GM08714 (cell line): ENCODE measurements around the gene BRD4.
A peak's percentile ranks its signal among the peaks of the same experiment; 100 is the strongest.

Experiments used
- H3K4me3 ChIP-seq: fragments of 200-500 bp; sonication (Bioruptor generic); 2 replicates; pipeline ENCODE4 v1.5.1; 2014; ENCODE audit warnings: mild to moderate bottlenecking, low read length, inconsistent platforms
- ZNF274 ChIP-seq: IDR thresholded peaks from 2 replicates; pipeline ENCODE4 v1.6.1; 2012; ENCODE audit warnings: mild to moderate bottlenecking, low read depth, low read length

BRD4 gene

DNA sequence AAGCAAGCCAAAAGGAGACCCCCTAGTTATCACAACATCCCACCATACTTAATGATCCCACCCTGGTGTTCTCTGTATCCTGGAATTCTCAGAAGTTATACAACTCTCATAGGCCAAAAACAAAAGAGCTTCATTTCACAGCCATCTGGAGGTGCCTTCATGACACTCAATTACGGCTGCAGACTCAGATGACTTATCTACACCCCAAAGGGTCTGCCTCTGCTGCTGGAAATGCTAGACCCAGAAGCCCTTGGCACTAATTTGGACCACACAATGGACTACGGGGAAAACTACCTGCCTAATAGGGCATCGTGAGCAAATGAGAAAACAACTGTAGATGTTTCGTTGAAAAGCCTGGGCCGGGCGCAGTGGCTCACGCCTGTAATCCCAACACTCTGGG lies 40.2 kb downstream of the BRD4 start:
- no peak overlapping the region for H3K4me3 ChIP-seq
- no peak for TF ChIP-seq ZNF274

DNA sequence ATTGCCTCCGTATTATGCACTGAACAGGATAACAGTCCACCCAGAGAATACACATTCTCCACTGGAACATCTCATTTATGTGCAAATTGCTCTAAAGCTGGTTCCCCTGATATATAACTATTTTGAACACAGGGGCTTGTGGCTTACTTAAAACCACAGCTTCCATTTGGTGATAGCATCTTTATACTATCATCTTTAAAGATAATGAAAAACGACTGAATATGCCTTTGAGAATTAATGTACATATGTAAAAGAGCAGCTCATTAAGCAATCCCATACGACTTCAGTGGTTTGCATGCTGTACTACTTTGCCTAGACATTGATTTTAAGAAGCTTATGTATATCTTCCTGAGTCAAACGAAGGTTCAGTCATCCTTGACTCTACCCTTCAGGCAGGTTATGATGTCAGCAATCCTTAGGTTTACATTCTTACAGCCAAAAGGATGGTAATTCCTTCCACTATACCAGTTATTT lies 40.8 kb downstream of the BRD4 start:
- no peak for TF ChIP-seq ZNF274
- no peak overlapping the region for H3K4me3 ChIP-seq

DNA sequence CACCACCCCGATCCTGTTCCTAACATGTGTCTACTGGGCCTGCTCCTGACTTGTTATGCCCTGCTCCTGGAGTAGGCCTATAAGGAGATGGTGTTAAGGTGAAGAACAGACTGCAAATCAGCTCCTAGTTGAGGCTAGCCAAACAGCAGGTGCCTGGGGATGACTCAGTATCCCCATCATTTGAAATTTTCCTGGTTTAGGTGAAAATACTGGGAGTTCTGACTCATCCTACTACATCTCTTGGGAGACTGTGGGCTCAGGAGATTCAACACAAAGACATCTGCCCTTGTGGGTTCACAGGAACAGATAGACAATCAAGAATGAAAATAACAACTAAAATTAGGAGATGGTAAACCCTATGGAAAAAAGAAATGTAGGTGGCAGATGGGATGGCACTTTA lies 41.2 kb downstream of the BRD4 start:
- no peak overlapping the region for H3K4me3 ChIP-seq
- no peak for TF ChIP-seq ZNF274

DNA sequence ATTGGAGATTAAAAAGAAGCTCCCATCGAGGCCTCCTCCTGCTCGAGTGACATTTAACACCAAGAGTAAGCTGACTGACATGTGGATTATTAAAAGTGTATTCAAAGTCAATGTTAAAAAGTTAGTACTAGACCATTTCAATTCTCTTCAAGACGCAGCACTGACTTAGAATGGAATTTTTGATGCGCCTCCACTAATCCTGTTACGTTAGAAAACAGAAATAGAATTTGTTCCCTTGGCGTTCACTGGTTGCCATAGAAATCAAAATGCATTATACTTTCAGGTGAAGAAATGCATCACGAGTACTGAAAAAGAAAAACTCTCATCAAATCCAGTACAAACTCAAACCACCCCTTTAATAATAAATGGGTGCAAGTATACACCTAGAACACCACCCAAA lies 42.2 kb downstream of the BRD4 start:
- no peak for TF ChIP-seq ZNF274
- no peak overlapping the region for H3K4me3 ChIP-seq

DNA sequence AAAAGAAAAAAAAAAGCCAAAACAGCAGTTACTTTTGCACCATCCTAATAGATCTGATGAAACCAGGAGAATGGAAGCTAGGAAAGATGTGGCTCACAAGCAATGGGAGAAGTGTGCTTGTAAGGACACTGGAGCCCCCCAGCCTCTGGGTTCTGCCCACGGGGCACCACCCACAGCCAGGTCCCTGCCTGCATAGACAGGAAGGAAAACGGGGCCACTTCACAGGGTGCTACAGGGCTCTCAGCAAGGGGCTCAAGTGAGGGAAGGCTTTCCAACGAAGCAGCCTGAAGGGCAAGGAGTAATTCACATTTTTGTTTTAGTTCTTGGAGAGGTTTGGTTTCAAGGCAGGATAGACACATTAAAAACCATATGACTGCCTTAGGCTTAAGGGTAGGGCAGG lies 42.7 kb downstream of the BRD4 start:
- no peak overlapping the region for H3K4me3 ChIP-seq
- TF ChIP-seq ZNF274: no peak

DNA sequence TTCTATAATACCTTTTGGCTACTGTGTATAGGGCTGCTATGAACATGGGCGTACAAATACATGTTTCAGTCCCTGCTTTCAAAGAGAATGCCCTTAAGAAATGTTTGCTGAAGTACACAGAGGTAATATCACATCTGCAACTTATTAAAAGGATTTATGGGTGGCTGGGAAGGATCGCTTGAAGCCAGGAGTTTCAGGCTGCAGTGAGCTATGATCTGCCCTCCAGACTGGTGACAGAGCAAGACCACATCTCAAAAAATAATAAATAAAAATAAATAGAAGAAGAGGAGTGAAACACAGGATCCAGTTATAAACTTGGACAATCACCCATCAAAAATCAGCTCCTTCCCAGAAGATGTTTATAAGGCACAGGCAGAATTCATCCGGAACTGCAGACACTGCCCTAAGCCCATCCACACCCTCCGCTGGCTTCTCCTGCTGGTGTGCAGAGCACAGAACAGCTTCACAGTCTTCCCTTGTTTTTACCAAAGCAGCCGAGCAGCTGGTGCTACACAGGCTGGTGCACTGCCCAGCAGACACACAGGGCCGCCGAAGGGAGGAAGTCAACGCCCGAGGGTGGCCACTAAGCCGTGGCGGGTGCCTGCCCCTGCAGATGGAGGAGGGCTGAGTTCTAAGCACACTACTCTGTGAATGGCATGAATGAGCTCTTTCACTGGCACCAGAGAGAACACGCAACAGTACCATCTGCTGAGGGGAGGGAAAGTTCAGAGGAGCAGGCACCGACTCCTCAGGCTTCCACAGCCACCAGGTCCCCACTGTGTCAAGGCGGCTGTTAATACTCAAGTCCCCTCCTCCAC lies 44.0 kb downstream of the BRD4 start:
- no peak overlapping the region; the same call in 1 of the 2 replicates for H3K4me3 ChIP-seq

DNA sequence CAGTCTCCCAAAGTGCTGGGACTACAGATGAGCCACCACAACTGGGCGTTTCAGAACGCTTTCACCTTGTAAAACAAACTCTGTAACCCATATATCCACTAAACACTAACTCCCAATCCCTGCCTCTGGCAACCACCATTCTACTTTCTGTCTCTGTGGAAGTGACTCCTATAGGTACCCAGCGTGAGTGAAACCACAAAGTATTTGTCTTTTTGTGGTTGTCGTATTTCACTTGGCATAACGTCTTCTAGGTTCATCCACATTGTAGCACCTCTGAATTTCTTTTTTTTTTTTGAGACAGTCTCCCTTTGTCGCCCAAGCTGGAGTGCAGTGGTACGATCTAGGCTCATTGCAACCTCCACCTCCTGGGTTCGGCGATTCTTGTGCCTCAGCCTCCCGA lies 44.8 kb downstream of the BRD4 start:
- H3K4me3 ChIP-seq: peak overlapping the region; percentile 12; the same call in 1 of the 2 replicates
- no peak for TF ChIP-seq ZNF274

More for the DNA sequence above, 44.0 kb downstream of the BRD4 start:
- TF ChIP-seq ZNF274: no peak

DNA sequence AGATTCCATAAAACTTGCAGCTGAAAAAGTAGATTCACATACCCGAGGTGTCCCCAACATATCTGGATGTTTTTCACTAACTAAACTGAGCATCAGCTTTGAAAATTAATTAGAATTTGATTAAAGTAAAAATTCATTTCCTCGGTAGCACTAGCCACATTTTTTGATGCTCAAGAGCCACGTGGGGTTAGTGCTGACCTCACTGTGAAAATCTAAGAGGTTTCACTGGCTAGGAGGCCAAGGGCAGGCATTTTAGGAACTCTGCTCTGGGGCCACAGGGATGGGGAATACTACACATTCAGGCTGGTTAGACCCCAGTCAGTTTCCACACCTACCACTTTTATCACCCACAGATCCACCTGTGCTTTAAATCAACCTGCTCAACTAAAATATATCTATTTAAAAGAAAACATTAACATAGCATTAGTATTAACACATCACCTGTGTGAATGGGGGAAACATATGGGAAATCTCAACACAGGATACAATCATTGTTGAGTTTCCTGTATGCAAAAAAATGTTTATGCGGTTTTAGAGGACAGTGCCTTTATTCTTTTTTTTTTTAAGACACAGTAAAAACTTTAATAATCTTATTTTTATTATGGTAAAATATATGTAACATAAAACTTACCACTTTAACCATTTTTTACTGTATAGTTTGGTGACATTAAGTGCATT lies 45.5 kb downstream of the BRD4 start:
- TF ChIP-seq ZNF274: no peak
- peak overlapping the region; percentile 39; the same call in 1 of the 2 replicates for H3K4me3 ChIP-seq

DNA sequence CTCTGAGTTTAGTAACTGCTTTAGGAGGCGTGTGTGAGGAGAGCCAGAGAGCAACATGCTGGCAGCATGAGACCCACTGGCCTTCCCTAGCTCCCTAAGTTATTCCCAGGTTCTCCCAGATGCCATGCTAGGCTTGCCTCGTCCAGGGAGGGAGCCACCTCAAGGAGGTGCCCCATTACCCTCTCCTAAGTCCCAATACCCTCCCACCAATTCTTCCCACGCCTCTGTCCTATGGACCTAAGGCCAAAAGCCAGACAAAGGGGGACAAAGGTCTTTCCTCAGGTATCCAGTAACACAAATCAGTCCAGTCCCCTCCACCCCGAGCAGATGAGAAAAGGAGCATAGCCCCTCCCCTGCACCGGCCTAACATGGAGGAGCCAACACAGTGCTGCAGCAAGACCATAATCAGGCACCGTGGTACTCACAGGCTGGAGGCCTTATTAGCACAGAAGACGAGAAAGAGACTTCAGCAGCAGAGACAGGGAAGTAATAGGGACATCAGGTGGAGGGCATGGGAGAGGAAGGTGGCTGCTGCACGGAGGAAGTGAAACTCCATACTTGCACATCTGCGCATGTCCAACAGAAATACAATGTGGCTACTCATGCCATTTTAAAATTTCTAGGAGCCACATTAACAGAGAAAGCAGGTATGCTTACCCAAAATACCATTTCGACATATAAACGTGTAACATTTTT lies 46.3 kb downstream of the BRD4 start:
- H3K4me3 ChIP-seq: no peak overlapping the region; the same call in 1 of the 2 replicates
- TF ChIP-seq ZNF274: no peak

DNA sequence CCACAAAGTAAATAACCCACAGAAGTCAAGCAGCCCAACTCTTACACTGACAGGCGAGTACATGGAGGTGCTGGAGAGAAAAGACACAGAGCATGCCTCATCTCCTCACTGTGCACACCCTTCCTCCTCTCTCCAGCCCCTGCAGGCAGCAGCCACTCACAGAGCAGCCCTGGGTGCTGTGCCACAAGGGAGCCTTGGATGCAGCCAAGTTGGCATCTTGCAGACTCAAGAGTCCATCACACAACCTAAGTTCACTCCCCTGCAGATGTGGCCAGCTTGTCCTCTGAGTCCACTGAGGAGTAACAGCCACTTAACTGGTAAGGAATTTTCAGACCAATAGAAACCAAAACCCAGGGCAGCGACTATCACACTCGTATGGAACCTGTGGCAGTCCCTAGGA lies 47.4 kb downstream of the BRD4 start:
- no peak for TF ChIP-seq ZNF274
- no peak overlapping the region for H3K4me3 ChIP-seq

DNA sequence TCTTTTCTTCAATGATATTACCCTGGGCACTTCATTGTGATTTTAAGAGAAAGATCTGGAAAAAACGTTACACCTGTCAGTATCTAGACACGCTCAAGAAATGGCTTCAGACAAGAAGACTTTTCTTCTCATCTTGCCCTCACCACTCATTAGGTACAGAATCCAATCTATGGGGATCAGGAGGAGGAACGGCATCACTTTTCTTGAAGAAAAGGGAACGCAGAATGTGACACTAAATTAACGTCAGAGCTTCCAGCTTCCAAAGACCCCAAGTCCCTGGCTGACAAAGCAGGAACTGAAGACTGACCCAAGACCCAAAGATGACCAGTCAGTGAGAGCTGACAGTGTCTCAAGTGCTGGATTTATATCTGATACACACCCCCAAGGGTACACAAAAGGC lies 48.2 kb downstream of the BRD4 start:
- TF ChIP-seq ZNF274: no peak

DNA sequence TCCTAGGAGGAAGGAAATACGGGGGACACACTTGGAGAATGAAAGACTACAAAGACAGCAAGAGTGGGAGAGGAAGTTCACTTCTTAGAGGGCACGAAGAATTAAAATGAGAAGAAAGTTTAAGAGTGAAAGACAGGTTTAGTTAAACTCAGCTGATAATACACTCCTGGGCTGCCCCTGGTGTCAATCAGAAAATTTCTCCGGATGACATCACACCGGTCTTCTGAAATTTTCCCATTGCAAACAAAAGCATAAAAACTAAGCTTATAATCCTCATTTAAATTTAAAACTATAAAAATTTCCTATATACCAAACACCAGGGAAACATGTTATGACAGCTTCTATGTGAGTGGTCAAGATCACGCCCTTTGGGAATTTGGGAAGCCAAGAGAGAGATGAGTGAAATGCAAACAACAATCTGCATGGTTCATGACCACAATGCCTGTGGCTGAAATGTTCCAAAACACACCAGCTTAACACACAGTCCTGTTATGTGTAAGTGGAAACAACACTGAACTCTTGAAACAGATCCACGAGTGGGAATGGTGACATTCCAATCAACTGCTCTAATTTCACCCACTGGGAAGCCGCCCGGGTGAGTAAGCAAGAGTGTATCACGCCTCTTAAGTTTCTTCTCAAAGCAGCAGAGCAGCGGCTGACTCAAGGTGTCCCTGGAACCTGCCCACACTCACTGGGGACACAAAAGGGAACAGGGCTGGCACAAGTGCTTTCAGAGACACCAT lies 49.0 kb downstream of the BRD4 start:
- H3K4me3 ChIP-seq: no peak overlapping the region
- TF ChIP-seq ZNF274: no peak

More for the DNA sequence above, 48.2 kb downstream of the BRD4 start:
- no peak overlapping the region for H3K4me3 ChIP-seq

DNA sequence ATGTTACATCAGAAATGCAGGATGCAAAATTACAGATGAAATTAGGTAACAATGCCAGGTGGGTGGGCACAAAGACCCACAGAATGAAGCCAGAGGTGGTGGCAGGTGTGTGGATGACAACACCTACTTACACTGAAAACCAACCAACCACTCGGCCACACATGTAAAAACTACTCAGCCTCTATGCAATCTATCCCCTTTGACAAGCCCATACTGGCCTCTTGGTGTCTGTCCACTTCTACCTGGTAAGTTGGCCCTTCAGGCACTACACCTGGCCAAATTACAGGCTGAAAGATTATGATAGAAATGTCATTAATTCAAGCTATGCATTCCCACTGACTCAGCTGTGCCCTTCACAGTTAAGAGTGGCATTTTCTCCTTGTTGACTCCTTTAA lies 50.0 kb downstream of the BRD4 start:
- TF ChIP-seq ZNF274: no peak
- no peak overlapping the region for H3K4me3 ChIP-seq
